HepG2 (cell line): ENCODE data around the gene RASL10A. TPM values are rescaled to one million over a fixed set of nuclear protein-coding genes. Genes with fewer than 3 reads are reported as not detected.

Source experiments
- ATF7-NPFF ChIP-seq: sonication (generic); formaldehyde crosslinking; IDR thresholded peaks from 2 replicates; pipeline ENCODE4 v1.8.1; 2023; ENCODE audit warnings: mild to moderate bottlenecking, low read depth, missing genetic modification reagents, moderate library complexity
- CCAR2 ChIP-seq: fragments of 200-400 bp; formaldehyde crosslinking; optimal IDR thresholded peaks from 2 replicates; pipeline ENCODE3; 2018; ENCODE audit warnings: low read depth, mild to moderate bottlenecking, low read length, moderate library complexity
- CENPX ChIP-seq: sonication (generic); formaldehyde crosslinking; IDR thresholded peaks from 2 replicates; pipeline ENCODE4 v1.9.0; 2021; ENCODE audit warnings: mild to moderate bottlenecking, missing genetic modification reagents, moderate library complexity
- FOSL1 ChIP-seq: sonication (generic); formaldehyde crosslinking; IDR thresholded peaks from 2 replicates; pipeline ENCODE4 v1.9.0; 2021; ENCODE audit warnings: missing genetic modification reagents, borderline replicate concordance
- IRF2 ChIP-seq: IDR thresholded peaks from 2 replicates; pipeline ENCODE4 v1.6.1; 2018; ENCODE audit warnings: missing genetic modification reagents, missing compliant biosample characterization
- JDP2 ChIP-seq: sonication (generic); formaldehyde crosslinking; IDR thresholded peaks from 2 replicates; pipeline ENCODE4 v1.8.1; 2022; ENCODE audit warnings: missing genetic modification reagents, borderline replicate concordance
- MEIS2 ChIP-seq: sonication (generic); formaldehyde crosslinking; IDR thresholded peaks from 2 replicates; pipeline ENCODE4 v1.9.0; 2021; ENCODE audit warnings: mild to moderate bottlenecking, missing genetic modification reagents
- NFIC ChIP-seq: IDR thresholded peaks from 2 replicates; pipeline ENCODE4 v1.6.1; 2012; ENCODE audit warnings: mild to moderate bottlenecking, low read length, inconsistent platforms
- NFKB2 ChIP-seq: sonication (generic); formaldehyde crosslinking; IDR thresholded peaks from 2 replicates; pipeline ENCODE4 v1.4.0; 2020; ENCODE audit warnings: missing genetic modification reagents, borderline replicate concordance
- NR2F1 ChIP-seq, 2 experiments: fragments of 450-650 bp in 1 of 2; formaldehyde crosslinking in 1 of 2; IDR thresholded peaks; 2 replicates each; pipeline versions ENCODE4 v1.5.0 to v1.6.1; 2016 to 2020; ENCODE audit warnings: mild to moderate bottlenecking in 1 of 2, missing compliant biosample characterization in 1 of 2, missing genetic modification reagents in 1 of 2, moderate library complexity in 1 of 2
- PHF21A ChIP-seq: sonication (generic); formaldehyde crosslinking; IDR thresholded peaks from 2 replicates; pipeline ENCODE4 v1.5.0; 2020; ENCODE audit warnings: mild to moderate bottlenecking, missing genetic modification reagents
- SAP130 ChIP-seq: IDR thresholded peaks from 2 replicates; pipeline ENCODE4 v1.6.1; 2016; ENCODE audit warnings: low read depth
- SP5 ChIP-seq: IDR thresholded peaks from 2 replicates; pipeline ENCODE4 v1.6.1; 2016; ENCODE audit warnings: low read depth, borderline replicate concordance
- TCF12 ChIP-seq, 2 experiments: fragments of 450-650 bp in 1 of 2; sonication (generic) in 1 of 2; formaldehyde crosslinking in 1 of 2; IDR thresholded peaks; 2 replicates each; pipeline versions ENCODE4 v1.6.1 to v1.8.0; 2017 to 2022; ENCODE audit warnings: antibody characterized with exemption in 1 of 2, mild to moderate bottlenecking in 1 of 2, missing genetic modification reagents in 1 of 2, moderate library complexity in 1 of 2
- TCF7 ChIP-seq: sonication (generic); IDR thresholded peaks from 2 replicates; pipeline ENCODE4 v1.6.1; 2016; ENCODE audit warnings: antibody characterized with exemption, low read depth
- ZFP82 ChIP-seq: sonication (generic); formaldehyde crosslinking; IDR thresholded peaks from 2 replicates; pipeline ENCODE4 v1.5.1; 2020; ENCODE audit warnings: mild to moderate bottlenecking, missing genetic modification reagents, borderline replicate concordance
- ZNF317 ChIP-seq: sonication (generic); formaldehyde crosslinking; IDR thresholded peaks from 2 replicates; pipeline ENCODE4 v1.5.0; 2020; ENCODE audit warnings: mild to moderate bottlenecking, missing genetic modification reagents
- ZNF441 ChIP-seq: sonication (generic); formaldehyde crosslinking; IDR thresholded peaks from 2 replicates; pipeline ENCODE4 v1.7.0; 2021; ENCODE audit warnings: missing genetic modification reagents, borderline replicate concordance
- ZNF614 ChIP-seq: IDR thresholded peaks from 2 replicates; pipeline ENCODE4 v1.6.1; 2018; ENCODE audit warnings: missing biosample characterization, missing genetic modification reagents, inconsistent platforms, borderline replicate concordance
- ZNF644 ChIP-seq: IDR thresholded peaks from 2 replicates; pipeline ENCODE4 v1.6.1; 2016; ENCODE audit warnings: low read depth
- ZNF713 ChIP-seq: sonication (generic); formaldehyde crosslinking; IDR thresholded peaks from 2 replicates; pipeline ENCODE4 v1.4.0; 2020; ENCODE audit warnings: mild to moderate bottlenecking, missing genetic modification reagents
- ZNF878 ChIP-seq: sonication (generic); formaldehyde crosslinking; IDR thresholded peaks from 2 replicates; pipeline ENCODE4 v1.8.1; 2023; ENCODE audit warnings: mild to moderate bottlenecking, missing genetic modification reagents, moderate library complexity
- ZSCAN5A ChIP-seq: sonication (generic); formaldehyde crosslinking; IDR thresholded peaks from 2 replicates; pipeline ENCODE4 v1.8.0; 2022; ENCODE audit warnings: mild to moderate bottlenecking, missing genetic modification reagents, borderline replicate concordance
- polyA plus RNA-seq, 8 experiments: library from polyadenylated mRNA; depleted of rRNA in 3 of 8; stranded (reverse) in 7 of 8; unstranded in 1 of 8; fragments of >200 nt; fragmentation: Illumina TruSeq in 4 of 8; extraction: Trizol in 4 of 8; gene quantifications; 2 replicates each; pipeline versions ENCODE4 v1.2.1 to v1.2.3, GENCODE V29; 2011 to 2016; ENCODE audit warnings: low read depth in 4 of 8, missing spikeins in 1 of 8, mixed read lengths in 1 of 8; ENCODE audit not compliant: insufficient read depth in 1 of 8
- total RNA-seq, 5 experiments: library from RNA; depleted of rRNA; stranded (reverse); fragments of >200 nt; fragmentation: Illumina TruSeq; extraction: Trizol; gene quantifications; 2 replicates each; pipeline ENCODE4 v1.2.3, GENCODE V29; 2016; ENCODE audit warnings: low read depth in 1 of 5
- TF ChIP-seq, protein P1 (sequence below): sonication (generic); formaldehyde crosslinking; IDR thresholded peaks from 2 replicates; pipeline ENCODE4 v1.4.0; 2020; ENCODE audit warnings: missing genetic modification reagents, borderline replicate concordance
- TF ChIP-seq, protein P2 (sequence below): IDR thresholded peaks from 2 replicates; pipeline ENCODE4 v1.6.1; 2012; ENCODE audit warnings: inconsistent platforms
- TF ChIP-seq, protein P3 (sequence below): sonication (generic); formaldehyde crosslinking; conservative IDR thresholded peaks from 2 replicates; pipeline ENCODE4 v1.4.0; 2020; ENCODE audit warnings: missing genetic modification reagents

RASL10A gene
- total and polyA plus RNA-seq, 2 of the 13 experiments (the other 11 are each of a cell fraction or from before 2014, with no cell fraction given): 0.05 to 0.22 TPM

DNA sequence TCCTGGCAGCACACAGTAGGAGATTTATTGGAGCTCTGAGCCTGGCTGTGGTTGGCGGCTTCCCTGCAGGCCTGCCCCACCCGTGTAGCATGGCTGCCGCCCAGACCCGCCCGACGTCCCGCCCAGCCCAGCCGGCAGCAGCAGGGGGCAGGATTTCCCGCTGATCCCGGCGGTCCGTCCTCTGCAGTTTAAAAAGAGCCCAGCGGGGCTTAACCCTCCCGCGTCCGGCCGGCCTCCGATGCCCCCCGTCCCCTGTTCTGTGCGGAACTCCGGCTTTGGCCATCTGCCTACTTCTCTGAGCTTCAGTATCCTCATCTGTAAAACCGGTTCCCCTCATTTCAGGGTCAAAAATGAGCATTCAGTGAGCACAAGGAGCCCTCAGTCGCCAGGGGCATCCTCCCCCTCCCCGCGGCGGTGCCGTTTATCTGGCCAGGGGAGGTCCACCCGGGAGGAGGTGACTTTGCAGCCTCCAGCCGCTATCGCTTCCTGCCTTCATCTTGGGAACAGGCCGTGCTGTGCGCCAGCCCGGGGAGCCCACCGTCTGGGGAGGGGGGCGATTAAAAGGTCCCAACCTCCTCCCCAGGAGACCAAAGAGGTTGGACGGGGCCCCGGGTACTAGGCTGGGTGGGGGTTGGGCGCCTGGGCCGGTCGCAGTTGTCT lies 9.2 kb downstream of the RASL10A start, which contains the start of gene GAS2L1 (continued):
- no peak for TF ChIP-seq TCF12 (IDR thresholded peaks at IDR 0.05)
- 0 out of 2 replicates have a peak, but pooled peaks have one; percentile 41 for TF ChIP-seq TCF12 (CRISPR knock-in tag; IDR thresholded peaks at IDR 0.05)
- 0 out of 2 replicates have a peak, but pooled peaks have one; percentile 34 for TF ChIP-seq ATF7-NPFF (CRISPR knock-in tag)
- TF ChIP-seq SAP130: peak; percentile 55
- TF ChIP-seq ZNF317 (CRISPR knock-in tag): 0 out of 2 replicates have a peak, but pooled peaks have one; percentile 46
- no peak for TF ChIP-seq ZSCAN5A (CRISPR knock-in tag)
- no peak for TF ChIP-seq JDP2 (CRISPR knock-in tag)
- no peak for TF ChIP-seq ZFP82 (CRISPR knock-in tag)
- no peak for TF ChIP-seq NR2F1 (CRISPR knock-in tag; IDR thresholded peaks at IDR 0.05)
- no peak; the same call in 1 of the 2 replicates for TF ChIP-seq MEIS2 (CRISPR knock-in tag)
- TF ChIP-seq NFIC: no peak
- TF ChIP-seq ZNF614: no peak
- TF ChIP-seq ZNF713 (CRISPR knock-in tag): no peak
- TF ChIP-seq, protein P1, sequence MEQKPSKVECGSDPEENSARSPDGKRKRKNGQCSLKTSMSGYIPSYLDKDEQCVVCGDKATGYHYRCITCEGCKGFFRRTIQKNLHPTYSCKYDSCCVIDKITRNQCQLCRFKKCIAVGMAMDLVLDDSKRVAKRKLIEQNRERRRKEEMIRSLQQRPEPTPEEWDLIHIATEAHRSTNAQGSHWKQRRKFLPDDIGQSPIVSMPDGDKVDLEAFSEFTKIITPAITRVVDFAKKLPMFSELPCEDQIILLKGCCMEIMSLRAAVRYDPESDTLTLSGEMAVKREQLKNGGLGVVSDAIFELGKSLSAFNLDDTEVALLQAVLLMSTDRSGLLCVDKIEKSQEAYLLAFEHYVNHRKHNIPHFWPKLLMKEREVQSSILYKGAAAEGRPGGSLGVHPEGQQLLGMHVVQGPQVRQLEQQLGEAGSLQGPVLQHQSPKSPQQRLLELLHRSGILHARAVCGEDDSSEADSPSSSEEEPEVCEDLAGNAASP (CRISPR knock-in tag): 0 out of 2 replicates have a peak, but pooled peaks have one; percentile 47
- TF ChIP-seq, protein P2, sequence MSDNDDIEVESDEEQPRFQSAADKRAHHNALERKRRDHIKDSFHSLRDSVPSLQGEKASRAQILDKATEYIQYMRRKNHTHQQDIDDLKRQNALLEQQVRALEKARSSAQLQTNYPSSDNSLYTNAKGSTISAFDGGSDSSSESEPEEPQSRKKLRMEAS: peak; percentile 49
- no peak for TF ChIP-seq FOSL1 (CRISPR knock-in tag)
- TF ChIP-seq IRF2: no peak
- TF ChIP-seq PHF21A (CRISPR knock-in tag): peak; percentile 75
- TF ChIP-seq, protein P3, sequence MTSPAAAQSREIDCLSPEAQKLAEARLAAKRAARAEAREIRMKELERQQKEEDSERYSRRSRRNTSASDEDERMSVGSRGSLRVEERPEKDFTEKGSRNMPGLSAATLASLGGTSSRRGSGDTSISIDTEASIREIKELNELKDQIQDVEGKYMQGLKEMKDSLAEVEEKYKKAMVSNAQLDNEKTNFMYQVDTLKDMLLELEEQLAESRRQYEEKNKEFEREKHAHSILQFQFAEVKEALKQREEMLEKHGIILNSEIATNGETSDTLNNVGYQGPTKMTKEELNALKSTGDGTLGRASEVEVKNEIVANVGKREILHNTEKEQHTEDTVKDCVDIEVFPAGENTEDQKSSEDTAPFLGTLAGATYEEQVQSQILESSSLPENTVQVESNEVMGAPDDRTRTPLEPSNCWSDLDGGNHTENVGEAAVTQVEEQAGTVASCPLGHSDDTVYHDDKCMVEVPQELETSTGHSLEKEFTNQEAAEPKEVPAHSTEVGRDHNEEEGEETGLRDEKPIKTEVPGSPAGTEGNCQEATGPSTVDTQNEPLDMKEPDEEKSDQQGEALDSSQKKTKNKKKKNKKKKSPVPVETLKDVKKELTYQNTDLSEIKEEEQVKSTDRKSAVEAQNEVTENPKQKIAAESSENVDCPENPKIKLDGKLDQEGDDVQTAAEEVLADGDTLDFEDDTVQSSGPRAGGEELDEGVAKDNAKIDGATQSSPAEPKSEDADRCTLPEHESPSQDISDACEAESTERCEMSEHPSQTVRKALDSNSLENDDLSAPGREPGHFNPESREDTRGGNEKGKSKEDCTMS (CRISPR knock-in tag): no peak
- TF ChIP-seq TCF7: no peak
- no peak for TF ChIP-seq CENPX
- no peak for TF ChIP-seq CCAR2
- 0 out of 2 replicates have a peak, but pooled peaks have one; percentile 43 for TF ChIP-seq ZNF878
- TF ChIP-seq NFKB2: peak; percentile 30; the same call in 1 of the 2 replicates
- TF ChIP-seq SP5: peak; percentile 49; the same call in 1 of the 2 replicates
- no peak for TF ChIP-seq ZNF644 (CRISPR knock-in tag)
- no peak for TF ChIP-seq ZNF441 (CRISPR knock-in tag)
